ENCODE results near the gene GIMAP2.
"Not testable (repeated sequence)": the region's sequence is repeated elsewhere in the genome, so short reads cannot be mapped to it uniquely, and the experiment has no call there.

The GIMAP2 gene

DNA sequence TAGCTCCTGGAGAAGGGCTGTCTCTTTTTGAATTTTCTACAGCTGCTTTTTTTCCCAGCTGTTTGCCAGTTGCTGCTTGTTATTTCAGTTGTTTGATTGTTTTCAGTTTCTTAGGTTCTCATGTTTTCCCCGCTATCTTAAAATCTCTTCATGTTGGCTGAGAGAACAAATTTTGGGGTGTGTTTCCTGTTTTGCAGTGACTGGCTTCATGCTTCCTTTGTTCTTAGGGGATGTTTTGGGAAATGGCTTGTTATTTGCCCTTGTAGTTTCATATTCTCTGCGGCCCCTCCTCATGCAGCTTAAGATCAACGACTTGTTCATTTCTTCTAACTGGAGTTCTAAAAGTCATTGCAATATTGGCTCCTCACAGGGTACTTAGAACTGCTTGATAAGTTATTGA is 8.7 kb upstream of the GIMAP2 start:
- DNase-seq (ENCODE audit: low read depth in 3 of 3): not testable (repeated sequence)

DNA sequence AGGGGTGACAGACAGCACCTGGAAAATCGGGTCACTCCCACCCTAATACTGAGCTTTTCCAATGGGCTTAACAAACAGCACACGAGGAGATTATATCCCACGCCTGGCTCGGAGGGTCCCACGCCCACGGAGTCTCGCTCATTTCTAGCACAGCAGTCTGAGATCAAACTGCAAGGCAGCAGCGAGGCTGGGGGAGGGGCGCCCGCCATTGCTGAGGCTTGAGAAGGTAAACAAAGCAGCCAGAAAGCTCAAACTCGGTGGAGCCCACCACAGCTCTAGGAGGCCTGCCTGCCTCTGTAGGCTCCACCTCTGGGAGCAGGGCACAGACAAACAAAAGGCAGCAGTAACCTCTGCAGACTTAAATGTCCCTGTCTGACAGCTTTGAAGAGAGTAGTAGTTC is 6.9 kb upstream of the GIMAP2 start:
- DNase-seq (ENCODE audit: low read depth in 3 of 3): peak in 2 of 3 donors; percentile 34 to 50

DNA sequence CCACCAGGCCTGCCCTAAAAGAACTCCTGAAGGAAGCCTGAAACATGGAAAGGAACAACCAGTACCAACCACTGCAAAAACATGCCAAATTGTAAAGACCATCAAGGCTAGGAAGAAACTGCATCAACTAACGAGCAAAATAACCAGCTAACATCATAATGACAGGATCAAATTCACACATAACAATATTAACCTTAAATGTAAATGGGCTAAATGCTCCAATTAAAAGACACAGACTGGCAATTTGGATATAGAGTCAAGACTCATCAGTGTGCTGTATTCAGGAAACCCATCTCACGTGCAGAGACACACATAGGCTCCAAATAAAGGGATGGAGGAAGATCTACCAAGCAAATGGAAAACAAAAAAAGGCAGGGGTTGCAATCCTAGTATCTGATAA is 5.1 kb upstream of the GIMAP2 start:
- DNase-seq (ENCODE audit: low read depth in 3 of 3): not testable (repeated sequence)

DNA sequence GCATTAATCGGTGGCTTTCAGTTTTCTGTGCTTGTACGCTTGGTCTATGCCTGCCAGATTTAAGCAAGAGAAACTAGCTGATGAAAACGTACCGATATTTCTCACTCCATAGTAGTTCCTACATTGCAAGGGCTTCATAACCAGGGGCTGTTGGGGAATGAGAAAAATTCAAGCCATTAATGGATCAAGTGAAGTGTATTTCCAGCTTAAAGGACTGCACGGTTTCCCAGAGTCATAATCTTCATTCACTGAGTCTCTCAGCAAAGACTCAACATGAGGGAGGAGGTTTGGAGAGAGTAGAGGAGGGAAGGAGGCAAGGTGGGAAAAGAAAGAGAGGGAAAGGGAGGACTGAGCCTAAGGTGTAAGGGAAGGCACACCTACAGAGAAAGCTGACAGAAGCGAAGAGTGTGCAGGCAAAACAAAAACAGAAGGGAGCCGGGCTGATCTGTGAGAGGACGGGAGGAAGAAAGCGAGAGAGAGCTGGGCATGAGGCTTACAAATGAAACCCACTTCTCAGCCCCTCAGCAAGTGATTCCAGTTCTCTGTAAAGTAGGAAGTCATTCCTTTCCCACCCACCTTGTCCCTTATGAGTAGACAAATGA is 625 bp downstream of the GIMAP2 start:
- DNase-seq (ENCODE audit: low read depth in 3 of 3): no peak

- DNase-seq (ENCODE audit: low read depth in 3 of 3): no peak
Measured at GRCh38 chr7:150688630-150689029, 3.1 kb downstream of the GIMAP2 start.

GRCh38 chr7:150695654-150696053 is 10.1 kb downstream of the GIMAP2 start:
- no peak for DNase-seq (ENCODE audit: low read depth in 3 of 3)

DNA sequence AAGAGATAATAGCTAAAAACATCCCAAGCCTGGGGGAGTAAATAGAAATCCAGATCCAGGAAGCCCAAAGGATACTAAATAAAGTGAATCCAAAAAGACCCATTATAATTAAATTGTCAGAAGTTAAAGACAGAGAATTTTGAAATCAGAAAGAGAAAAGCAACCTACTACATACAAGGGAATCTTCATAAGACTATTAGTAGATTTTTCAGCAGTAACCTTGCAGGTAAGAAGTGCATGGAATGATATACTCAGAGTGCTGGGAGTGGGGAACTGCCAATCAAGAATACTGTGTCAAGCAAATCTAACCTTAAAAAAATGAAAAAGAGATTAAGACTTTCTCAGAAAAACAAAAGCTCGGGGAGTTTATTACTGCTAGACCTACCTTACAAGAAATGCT is 17.7 kb downstream of the GIMAP2 start:
- DNase-seq (ENCODE audit: low read depth in 3 of 3): no peak

DNA sequence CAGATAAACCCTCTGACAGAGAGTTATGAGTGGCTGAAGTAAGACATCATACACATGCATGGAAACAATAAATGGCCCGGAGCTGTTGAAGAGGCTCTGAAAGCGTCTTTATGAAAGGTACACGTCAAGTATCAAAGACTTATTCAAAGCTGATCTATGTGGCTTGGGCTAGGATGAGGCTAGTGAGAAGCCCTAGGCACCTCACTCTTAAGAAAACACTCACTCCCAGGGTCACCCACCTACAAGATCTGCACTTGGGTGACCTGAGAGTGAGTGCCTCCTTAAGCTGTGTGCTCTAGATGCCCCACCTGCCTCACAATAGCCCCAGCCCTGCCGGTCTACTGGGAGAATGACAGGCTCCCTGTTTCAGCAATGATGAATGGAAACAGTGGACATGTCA is 29.8 kb downstream of the GIMAP2 start:
- DNase-seq (ENCODE audit: low read depth in 3 of 3): no peak

- DNase-seq (ENCODE audit: low read depth in 3 of 3): no peak
Measured at GRCh38 chr7:150715738-150716137, 30.2 kb downstream of the GIMAP2 start.

GRCh38 chr7:150716368-150716767 is 30.9 kb downstream of the GIMAP2 start, which contains the start of gene GIMAP1:
TSS of gene GIMAP1 (plus strand) at chr7:150716613. CDS start at chr7:150719048, 2,435 bp downstream.
- DNase-seq (ENCODE audit: low read depth in 3 of 3): peak in 1 of 3 donors; percentile 52

GRCh38 chr7:150716939-150717338 is 31.4 kb downstream of the GIMAP2 start:
- no peak for DNase-seq (ENCODE audit: low read depth in 3 of 3)

DNA sequence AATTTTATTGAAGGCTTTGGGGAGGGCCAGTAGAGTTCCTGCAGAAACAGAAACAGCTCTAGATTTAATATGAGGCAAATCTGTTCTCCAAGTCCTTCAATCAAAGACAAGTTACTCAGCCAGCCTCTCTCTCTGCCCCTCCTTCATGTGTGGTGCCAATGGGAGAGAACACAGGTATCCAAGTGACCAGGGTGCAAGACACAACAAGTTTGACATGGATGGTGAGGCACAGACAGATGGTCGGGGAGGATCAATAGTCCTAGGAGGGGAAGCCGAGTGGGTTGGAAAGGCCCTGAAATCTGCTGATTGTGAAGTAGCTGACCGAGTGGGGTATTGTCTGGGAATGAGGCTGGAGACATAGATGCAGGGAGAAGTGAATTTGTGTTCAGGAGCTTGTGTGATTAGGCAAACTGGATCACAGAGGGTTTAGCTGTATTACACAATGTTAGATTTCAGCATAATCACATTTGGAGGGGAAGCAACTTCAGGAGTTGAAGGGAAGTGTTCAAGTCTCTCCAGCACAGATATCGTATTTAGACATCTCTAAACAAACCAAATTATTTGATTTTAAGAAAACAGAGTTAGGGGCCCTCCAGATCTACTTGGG is 32.4 kb downstream of the GIMAP2 start:
- no peak for DNase-seq (ENCODE audit: low read depth in 3 of 3)

- no peak for DNase-seq (ENCODE audit: low read depth in 3 of 3)
Measured at GRCh38 chr7:150719436-150719835, 33.9 kb downstream of the GIMAP2 start.

DNA sequence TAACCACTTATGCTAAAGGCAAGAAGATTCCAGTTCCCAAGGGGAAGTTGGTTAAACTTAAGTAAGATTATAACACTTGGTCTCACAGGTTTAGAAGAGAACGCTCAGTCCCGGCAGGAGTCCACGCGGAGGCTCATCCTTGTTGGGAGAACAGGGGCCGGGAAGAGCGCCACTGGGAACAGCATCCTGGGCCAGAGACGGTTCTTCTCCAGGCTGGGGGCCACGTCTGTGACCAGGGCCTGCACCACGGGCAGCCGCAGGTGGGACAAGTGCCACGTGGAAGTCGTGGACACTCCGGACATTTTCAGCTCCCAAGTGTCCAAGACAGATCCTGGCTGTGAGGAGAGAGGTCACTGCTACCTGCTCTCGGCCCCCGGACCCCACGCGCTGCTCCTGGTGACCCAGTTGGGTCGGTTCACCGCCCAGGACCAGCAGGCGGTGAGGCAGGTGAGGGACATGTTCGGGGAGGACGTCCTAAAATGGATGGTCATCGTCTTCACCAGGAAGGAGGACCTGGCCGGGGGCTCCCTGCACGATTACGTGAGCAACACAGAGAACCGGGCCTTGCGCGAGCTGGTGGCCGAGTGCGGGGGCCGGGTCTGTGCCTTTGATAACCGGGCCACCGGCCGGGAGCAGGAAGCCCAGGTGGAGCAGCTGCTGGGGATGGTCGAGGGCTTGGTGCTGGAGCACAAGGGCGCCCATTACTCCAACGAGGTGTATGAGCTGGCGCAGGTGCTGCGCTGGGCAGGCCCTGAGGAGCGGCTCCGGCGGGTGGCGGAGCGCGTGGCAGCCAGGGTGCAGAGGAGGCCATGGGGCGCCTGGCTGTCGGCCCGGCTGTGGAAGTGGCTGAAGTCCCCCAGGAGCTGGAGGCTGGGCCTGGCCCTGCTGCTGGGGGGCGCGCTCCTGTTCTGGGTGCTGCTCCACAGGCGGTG is 34.7 kb downstream of the GIMAP2 start:
- no peak for DNase-seq (ENCODE audit: low read depth in 3 of 3)

DNA sequence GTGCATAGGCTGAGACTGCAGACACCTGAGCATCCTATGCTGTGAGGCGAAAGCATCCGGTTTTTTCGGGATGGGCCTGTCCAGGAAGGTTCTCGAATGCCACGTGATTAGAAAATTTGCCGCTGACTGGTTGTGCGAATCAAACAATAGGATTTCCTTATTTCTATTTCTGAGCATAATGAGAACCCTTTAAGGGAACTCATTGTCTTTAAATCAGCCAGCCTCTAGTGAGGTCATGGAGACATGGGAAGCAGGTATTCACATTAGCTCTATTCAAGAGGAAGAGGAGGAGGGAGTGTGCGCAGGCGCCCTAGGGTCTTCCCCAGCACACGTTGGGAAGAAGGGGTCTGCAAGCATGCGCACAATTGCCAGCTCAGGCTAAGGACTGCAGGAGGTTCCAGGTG is 36.5 kb downstream of the GIMAP2 start:
- DNase-seq (ENCODE audit: low read depth in 3 of 3): no peak

DNA sequence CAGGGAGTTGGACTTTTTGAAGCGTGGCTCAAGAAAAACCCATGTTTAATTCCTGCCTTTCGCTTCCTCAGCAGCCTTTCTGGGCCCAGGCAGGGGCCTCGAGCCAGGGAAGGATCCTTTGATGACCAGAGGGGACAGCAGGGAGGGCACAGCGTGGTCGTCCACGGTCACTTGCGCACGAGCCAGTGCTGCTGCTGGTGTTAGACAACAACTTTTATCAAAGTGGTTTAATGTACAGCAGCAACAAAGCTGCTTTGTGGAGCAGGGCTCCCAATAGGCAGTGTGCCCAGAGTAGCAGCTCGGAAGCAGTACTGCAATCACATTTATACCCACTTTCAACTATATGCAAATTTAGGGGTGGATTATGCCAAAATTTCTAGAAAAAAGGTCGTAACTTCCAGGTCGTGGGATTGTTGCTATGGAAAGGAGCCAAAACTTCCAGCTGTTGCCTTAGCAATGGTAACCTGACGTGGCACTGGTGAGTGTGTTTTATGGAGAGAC is 37.0 kb downstream of the GIMAP2 start:
- no peak for DNase-seq (ENCODE audit: low read depth in 3 of 3)

GRCh38 chr7:150723467-150723866 is 38.0 kb downstream of the GIMAP2 start:
- DNase-seq (ENCODE audit: low read depth in 3 of 3): no peak

- no peak for DNase-seq (ENCODE audit: low read depth in 3 of 3)
Measured at GRCh38 chr7:150727381-150727780, 41.9 kb downstream of the GIMAP2 start.

- no peak for DNase-seq (ENCODE audit: low read depth in 3 of 3)
Measured at GRCh38 chr7:150728011-150728410, 42.5 kb downstream of the GIMAP2 start.

DNA sequence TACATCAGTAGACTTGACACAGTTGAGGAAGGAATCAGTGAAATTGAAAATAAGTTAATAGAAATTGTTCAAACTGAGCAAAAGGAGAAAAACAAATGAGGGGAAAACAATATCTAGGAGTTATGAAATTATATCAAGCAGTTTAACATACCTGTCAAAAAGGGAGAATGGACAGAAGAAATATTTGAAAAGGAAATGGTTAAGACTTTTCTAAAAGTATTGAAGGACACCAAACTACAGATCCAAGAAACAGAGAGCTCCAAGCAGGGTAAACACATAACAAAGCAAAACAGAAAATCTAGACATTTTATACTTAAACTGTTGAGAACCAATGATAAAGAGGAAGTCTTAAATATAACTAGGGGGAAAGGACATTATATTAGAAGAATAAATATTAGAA is 43.1 kb downstream of the GIMAP2 start:
- no peak for DNase-seq (ENCODE audit: low read depth in 3 of 3)

- DNase-seq (ENCODE audit: low read depth in 3 of 3): no peak
Measured at GRCh38 chr7:150731916-150732315, 46.4 kb downstream of the GIMAP2 start.

DNA sequence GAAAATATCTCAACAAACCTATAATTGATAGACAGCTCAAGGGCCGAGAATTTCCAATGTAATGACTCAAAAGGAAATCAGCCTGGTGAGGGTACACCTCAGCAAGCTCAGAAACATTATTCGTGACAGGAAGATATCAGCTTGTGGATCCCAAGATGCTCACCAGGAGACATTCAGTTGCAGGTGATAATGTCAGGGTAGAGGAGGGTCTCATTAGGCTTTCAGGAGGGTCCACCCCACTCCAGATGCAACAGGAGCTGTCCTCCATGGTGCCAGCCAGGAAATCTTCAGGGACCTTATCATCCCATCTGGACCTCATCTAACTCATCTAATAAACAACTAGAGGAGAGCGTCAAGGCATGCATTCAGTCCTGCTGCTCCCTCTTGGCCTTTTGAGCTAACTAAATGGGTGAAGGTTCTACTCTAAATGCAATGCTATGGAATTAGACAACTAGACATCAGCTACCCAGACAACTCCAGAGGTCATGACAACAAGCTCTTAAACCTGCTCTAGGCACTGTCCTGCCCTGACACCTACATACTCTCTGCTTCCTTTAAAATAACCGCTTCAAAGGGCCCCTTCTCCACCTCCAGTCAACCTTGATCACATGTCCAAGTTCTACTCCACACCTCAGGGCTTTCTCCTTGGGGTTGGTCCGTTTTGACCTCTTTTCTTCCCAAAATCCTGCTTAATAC is 47.4 kb downstream of the GIMAP2 start:
- DNase-seq (ENCODE audit: low read depth in 3 of 3): no peak
